Fibroblast of lung (primary cell): ENCODE measurements around the gene STRBP.

Source experiments
- EZH2 ChIP-seq: IDR thresholded peaks from 2 replicates; pipeline ENCODE4 v1.5.1; 2012; ENCODE audit warnings: low read length, control low read depth, mild to moderate bottlenecking; ENCODE audit errors: missing control alignments
- TF ChIP-seq, protein P1 (sequence below), 2 donors: IDR thresholded peaks in 1 of 2; conservative IDR thresholded peaks in 1 of 2; 1 replicate in 1 of 2; 2 replicates in 1 of 2; pipeline ENCODE4 v1.5.1; 2011 to 2012; ENCODE audit warnings: low read length in 2 of 2, control low read depth in 1 of 2, inconsistent platforms in 1 of 2, low read depth in 1 of 2, mild to moderate bottlenecking in 1 of 2

DNA sequence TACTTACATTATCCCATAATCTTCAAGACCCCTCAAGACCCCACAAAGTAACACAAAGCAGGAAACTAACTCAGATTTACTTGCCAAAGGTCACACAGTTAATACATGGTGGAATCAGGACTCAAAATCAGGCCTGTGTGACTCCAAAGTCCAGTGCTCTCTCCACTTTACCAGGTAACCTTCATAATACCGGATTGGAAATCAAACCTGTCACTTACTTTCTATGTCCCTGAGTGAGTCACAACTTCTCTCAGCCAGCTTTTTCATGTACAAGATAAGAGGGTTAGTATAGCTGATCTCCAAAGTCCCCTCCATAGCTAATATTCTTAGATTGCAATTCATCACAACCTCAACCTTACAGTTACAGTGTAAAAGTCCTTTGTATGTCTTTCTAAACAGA lies 17.1 kb downstream of the STRBP start:
- TF ChIP-seq EZH2: no peak
- TF ChIP-seq, protein P1, sequence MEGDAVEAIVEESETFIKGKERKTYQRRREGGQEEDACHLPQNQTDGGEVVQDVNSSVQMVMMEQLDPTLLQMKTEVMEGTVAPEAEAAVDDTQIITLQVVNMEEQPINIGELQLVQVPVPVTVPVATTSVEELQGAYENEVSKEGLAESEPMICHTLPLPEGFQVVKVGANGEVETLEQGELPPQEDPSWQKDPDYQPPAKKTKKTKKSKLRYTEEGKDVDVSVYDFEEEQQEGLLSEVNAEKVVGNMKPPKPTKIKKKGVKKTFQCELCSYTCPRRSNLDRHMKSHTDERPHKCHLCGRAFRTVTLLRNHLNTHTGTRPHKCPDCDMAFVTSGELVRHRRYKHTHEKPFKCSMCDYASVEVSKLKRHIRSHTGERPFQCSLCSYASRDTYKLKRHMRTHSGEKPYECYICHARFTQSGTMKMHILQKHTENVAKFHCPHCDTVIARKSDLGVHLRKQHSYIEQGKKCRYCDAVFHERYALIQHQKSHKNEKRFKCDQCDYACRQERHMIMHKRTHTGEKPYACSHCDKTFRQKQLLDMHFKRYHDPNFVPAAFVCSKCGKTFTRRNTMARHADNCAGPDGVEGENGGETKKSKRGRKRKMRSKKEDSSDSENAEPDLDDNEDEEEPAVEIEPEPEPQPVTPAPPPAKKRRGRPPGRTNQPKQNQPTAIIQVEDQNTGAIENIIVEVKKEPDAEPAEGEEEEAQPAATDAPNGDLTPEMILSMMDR (conservative IDR thresholded peaks at IDR 0.05 in 1 of 2, IDR thresholded peaks at IDR 0.05 in 1 of 2; ENCODE audit: low read depth in 1 of 2, low read length in 2 of 2): no peak
